Neutrophil (primary cell): ENCODE data around the gene SPAG16.

Source experiments
- H3K27ac ChIP-seq: fragments of 200-600 bp; sonication (generic); 2 replicates; pipeline ENCODE4 v1.5.1; 2016; ENCODE audit warnings: mild to moderate bottlenecking, moderate library complexity
- H3K27me3 ChIP-seq: fragments of 200-600 bp; sonication (generic); 2 replicates; pipeline ENCODE4 v1.6.0; 2016; ENCODE audit warnings: mild to moderate bottlenecking
- H3K36me3 ChIP-seq: fragments of 200-600 bp; sonication (generic); 2 replicates; pipeline ENCODE4 v1.5.1; 2017
- H3K4me1 ChIP-seq, 2 experiments: fragments of 200-600 bp in 1 of 2; sonication (generic) in 1 of 2; 1 replicate in 1 of 2; 2 replicates in 1 of 2; pipeline versions ENCODE4 v1.5.1 to v1.6.1; 2013 to 2016; ENCODE audit warnings: low read depth in 1 of 2, low read length in 1 of 2, mild to moderate bottlenecking in 1 of 2, moderate library complexity in 1 of 2; ENCODE audit not compliant: control insufficient read depth in 1 of 2, insufficient read depth in 1 of 2
- H3K4me3 ChIP-seq, 2 experiments: fragments of 200-600 bp in 1 of 2; sonication (generic) in 1 of 2; 1 replicate in 1 of 2; 2 replicates in 1 of 2; pipeline ENCODE4 v1.5.1; 2013 to 2016; ENCODE audit warnings: low read depth in 1 of 2, low read length in 1 of 2, mild to moderate bottlenecking in 1 of 2, moderate library complexity in 1 of 2
- H3K9me3 ChIP-seq: fragments of 200-600 bp; sonication (generic); 2 replicates; pipeline ENCODE4 v1.5.1; 2016
- TF ChIP-seq, protein P1 (sequence below): fragments of 200-600 bp; sonication (generic); IDR thresholded peaks from 2 replicates; pipeline ENCODE4 v1.5.1; 2016; ENCODE audit warnings: antibody characterized with exemption

Gene SPAG16

DNA sequence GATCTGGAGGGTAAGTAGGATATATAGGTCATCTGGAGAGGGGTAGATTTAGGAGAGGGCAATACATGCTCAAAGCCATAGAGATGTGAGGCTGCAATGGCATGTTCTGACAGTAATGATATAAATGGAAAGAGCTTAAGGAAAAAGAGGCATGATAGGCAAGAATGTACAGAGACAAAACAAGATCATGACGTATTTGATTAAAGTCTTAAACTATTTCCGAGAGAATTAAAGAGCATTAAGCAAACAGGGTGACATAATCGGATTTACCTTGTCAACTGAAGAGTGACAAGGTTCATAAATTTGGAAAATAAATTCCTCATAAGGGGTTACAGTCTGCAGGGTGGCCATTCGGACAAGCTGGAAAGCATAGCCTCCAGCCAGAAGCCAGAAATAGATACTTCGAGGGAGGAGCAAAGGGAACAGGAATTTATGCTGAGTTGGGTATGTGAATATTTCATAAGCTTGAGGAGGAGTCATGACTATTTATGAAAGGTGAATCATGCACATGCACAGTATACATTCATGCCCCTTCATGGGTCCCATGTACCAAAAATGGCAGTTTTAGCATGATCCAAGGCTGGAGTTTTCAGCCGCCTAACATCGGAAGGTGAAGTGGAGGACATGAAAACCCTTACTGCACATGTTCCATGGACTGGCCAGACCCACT, 730.4 kb downstream of the SPAG16 start:
- H3K4me1 ChIP-seq: no peaks in the 10 kb centered on the region
- no peaks in the 10 kb centered on the region for H3K9me3 ChIP-seq
- TF ChIP-seq, protein P1, sequence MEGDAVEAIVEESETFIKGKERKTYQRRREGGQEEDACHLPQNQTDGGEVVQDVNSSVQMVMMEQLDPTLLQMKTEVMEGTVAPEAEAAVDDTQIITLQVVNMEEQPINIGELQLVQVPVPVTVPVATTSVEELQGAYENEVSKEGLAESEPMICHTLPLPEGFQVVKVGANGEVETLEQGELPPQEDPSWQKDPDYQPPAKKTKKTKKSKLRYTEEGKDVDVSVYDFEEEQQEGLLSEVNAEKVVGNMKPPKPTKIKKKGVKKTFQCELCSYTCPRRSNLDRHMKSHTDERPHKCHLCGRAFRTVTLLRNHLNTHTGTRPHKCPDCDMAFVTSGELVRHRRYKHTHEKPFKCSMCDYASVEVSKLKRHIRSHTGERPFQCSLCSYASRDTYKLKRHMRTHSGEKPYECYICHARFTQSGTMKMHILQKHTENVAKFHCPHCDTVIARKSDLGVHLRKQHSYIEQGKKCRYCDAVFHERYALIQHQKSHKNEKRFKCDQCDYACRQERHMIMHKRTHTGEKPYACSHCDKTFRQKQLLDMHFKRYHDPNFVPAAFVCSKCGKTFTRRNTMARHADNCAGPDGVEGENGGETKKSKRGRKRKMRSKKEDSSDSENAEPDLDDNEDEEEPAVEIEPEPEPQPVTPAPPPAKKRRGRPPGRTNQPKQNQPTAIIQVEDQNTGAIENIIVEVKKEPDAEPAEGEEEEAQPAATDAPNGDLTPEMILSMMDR: no peak
- no peak overlapping the region for H3K27ac ChIP-seq
- H3K36me3 ChIP-seq: no peaks in the 10 kb centered on the region
- no peaks in the 10 kb centered on the region for H3K27me3 ChIP-seq
- H3K4me3 ChIP-seq: no peak overlapping the region

DNA sequence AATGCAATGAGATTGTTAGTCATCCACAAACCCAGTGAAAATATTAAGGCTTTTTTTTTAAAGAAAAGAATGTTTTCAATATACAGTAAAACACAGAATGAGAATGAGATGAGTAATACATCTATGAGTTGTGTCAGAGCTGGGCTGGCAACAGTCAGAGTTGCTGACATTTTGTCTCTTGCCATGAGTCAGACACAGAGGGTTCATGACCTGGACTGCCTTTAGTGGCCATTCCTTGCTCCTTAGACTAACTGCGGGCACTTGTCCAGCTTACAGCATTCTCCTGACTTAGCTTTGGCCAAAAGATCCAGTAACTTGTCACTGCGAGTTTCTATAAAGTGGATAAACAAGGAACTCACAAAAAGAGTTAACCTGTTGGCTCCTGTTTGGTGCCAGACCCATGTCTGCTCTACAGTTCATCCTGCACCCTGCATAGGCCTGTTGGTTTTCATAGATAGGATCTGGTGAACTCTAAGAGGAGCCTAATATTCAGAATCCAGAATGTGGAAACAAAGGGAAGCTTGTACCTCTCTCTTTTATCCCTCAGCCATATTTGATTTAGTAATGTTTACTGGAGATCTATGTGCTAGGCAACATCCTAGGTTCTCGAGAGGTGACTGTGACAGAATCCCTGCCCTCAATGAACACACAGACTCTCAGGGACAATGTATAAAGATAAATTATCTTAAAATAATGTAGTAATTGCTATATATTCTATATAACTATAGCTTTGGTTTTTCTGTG, 735.1 kb downstream of the SPAG16 start:
- no peaks in the 10 kb centered on the region for H3K27me3 ChIP-seq
- no peaks in the 10 kb centered on the region for H3K9me3 ChIP-seq
- TF ChIP-seq, protein P1: no peak
- no peak overlapping the region for H3K4me3 ChIP-seq
- H3K36me3 ChIP-seq: no peaks in the 10 kb centered on the region
- no peaks in the 10 kb centered on the region for H3K4me1 ChIP-seq
- no peak overlapping the region for H3K27ac ChIP-seq

GRCh38 chr2:214019973-214020345, 735.7 kb downstream of the SPAG16 start:
- TF ChIP-seq, protein P1: no peak
- no peaks in the 10 kb centered on the region for H3K4me1 ChIP-seq
- H3K27me3 ChIP-seq: no peaks in the 10 kb centered on the region
- no peak overlapping the region for H3K4me3 ChIP-seq
- no peaks in the 10 kb centered on the region for H3K9me3 ChIP-seq
- no peaks in the 10 kb centered on the region for H3K36me3 ChIP-seq
- no peak overlapping the region for H3K27ac ChIP-seq

DNA sequence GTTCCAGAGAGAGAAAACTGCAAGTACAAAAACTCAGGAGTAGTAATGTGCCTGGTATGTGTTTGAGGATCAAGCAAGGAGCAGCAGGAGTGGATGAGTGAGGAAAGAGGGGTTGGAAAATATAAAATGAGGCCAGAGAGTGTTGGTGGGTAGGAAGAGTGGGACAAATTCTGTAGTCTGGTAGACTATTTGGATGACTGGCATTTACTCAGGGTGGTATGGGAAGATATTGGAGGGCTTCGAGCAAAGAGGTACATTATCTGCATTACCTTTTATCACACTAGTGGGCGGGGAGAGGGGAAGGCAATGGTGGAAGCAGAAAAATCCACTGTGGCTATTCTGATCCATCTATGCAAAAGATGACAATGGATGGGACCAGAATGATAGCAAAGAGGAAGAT, 744.9 kb downstream of the SPAG16 start:
- no peaks in the 10 kb centered on the region for H3K4me1 ChIP-seq
- TF ChIP-seq, protein P1: no peak
- no peaks in the 10 kb centered on the region for H3K27me3 ChIP-seq
- H3K9me3 ChIP-seq: no peaks in the 10 kb centered on the region
- H3K4me3 ChIP-seq: no peak overlapping the region
- no peak overlapping the region for H3K27ac ChIP-seq
- no peaks in the 10 kb centered on the region for H3K36me3 ChIP-seq

DNA sequence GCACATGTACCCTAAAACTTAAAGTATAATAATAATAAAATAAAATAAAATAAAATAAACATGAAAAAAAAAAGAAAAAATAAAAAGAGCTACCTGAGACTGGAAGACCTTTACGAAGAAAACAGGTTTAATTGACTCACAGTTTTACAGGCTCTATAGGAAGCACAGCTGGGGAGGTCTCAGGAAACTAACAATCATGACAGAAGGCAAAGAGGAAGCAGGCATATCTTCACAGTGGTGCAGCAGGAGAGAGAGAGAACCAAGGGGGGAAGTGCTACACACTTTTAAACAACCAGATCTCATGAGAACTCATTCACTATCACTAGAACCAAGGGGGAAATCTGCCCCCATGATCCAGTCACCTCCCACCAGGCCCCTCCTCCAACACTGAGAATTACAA, 747.3 kb downstream of the SPAG16 start:
- Histone ChIP-seq H3K27ac (no peak overlapping the region), H3K4me1 (no peaks in the 10 kb centered on the region), H3K36me3 (no peaks in the 10 kb centered on the region), H3K27me3 (no peaks in the 10 kb centered on the region), H3K9me3 (no peaks in the 10 kb centered on the region), H3K4me3 (no peak overlapping the region)
- TF ChIP-seq, protein P1: no peak
